ENCODE results near the gene PIN1.

DNA sequence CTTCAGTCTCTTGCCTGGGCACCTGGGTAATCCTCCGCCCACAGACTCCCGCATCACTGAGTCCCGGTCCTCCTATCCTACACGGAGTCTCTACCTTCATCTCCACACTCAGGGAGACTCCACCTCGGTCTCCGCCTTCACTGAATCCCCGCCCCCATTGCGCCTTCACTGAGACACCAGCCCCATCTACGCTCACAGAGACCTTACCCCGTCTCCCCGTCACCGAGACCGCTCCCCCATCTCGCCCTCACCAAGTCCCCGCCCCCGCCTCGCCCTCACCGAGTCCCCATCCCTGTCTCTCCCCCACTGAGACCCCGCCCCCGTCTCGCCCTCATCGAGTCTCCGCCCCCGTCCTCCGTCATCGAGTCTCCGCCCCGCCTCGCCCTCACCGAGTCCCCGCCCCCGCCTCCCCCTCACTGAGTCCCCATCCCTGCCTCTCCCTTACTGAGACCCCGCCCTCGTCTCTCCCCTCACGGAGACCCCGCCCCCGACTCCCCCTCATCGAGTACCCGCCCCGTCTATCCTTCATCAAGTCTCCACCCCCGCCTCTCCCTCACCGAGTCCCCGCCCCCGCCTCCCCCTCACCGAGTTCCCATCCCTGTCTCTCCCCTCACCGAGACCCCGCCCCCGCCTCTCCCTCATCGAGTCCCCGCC, 43.4 kb upstream of the PIN1 start:
- TF ChIP-seq, protein P1, sequence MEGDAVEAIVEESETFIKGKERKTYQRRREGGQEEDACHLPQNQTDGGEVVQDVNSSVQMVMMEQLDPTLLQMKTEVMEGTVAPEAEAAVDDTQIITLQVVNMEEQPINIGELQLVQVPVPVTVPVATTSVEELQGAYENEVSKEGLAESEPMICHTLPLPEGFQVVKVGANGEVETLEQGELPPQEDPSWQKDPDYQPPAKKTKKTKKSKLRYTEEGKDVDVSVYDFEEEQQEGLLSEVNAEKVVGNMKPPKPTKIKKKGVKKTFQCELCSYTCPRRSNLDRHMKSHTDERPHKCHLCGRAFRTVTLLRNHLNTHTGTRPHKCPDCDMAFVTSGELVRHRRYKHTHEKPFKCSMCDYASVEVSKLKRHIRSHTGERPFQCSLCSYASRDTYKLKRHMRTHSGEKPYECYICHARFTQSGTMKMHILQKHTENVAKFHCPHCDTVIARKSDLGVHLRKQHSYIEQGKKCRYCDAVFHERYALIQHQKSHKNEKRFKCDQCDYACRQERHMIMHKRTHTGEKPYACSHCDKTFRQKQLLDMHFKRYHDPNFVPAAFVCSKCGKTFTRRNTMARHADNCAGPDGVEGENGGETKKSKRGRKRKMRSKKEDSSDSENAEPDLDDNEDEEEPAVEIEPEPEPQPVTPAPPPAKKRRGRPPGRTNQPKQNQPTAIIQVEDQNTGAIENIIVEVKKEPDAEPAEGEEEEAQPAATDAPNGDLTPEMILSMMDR (IDR thresholded peaks at IDR 0.05), result no peak
- TF ChIP-seq ZFX (IDR thresholded peaks at IDR 0.05; ENCODE audit: borderline replicate concordance), result no peak

All from 22Rv1 (cell line).